GM10847 (cell line): Measurements from ENCODE around the gene DDX11.

Source experiments
- POLR2A ChIP-seq: IDR thresholded peaks from 2 replicates; pipeline ENCODE4 v1.6.1; 2011; ENCODE audit not compliant: insufficient read length; ENCODE audit errors: extremely low read depth

The DDX11 gene

GRCh38 chr12:31106101-31106803 lies 32.6 kb downstream of the DDX11 start:
- no peak for TF ChIP-seq POLR2A

- TF ChIP-seq POLR2A: no peak
These were observed 43.7 kb downstream of the DDX11 start for GRCh38 chr12:31117203-31118011.

GRCh38 chr12:31118347-31119191 lies 44.9 kb downstream of the DDX11 start:
- TF ChIP-seq POLR2A: no peak

- no peak for TF ChIP-seq POLR2A
These were observed 45.6 kb downstream of the DDX11 start for GRCh38 chr12:31119192-31119802.

- no peak for TF ChIP-seq POLR2A
These were observed 46.1 kb downstream of the DDX11 start for GRCh38 chr12:31119803-31120211.

- TF ChIP-seq POLR2A: no peak
These were observed 46.8 kb downstream of the DDX11 start for GRCh38 chr12:31120392-31121008.

- no peak for TF ChIP-seq POLR2A
These were observed 48.8 kb downstream of the DDX11 start for GRCh38 chr12:31122481-31122880.
